Head of caudate nucleus (tissue), 42 donors: ENCODE results near the gene WDR27.

Experiments
- DNase-seq, 42 donors: peaks; one replicate each; pipeline versions ENCODE4 v3.0.0 to v3.0.0-alpha.2; 2020 to 2021; ENCODE audit warnings: mixed read lengths in 7 of 42
- intact Hi-C: fragments of 100-400 bp; cut with DNase I; formaldehyde crosslinking; loops from one replicate; pipeline ENCODE4 v1.15.0; 2022

Gene WDR27

DNA sequence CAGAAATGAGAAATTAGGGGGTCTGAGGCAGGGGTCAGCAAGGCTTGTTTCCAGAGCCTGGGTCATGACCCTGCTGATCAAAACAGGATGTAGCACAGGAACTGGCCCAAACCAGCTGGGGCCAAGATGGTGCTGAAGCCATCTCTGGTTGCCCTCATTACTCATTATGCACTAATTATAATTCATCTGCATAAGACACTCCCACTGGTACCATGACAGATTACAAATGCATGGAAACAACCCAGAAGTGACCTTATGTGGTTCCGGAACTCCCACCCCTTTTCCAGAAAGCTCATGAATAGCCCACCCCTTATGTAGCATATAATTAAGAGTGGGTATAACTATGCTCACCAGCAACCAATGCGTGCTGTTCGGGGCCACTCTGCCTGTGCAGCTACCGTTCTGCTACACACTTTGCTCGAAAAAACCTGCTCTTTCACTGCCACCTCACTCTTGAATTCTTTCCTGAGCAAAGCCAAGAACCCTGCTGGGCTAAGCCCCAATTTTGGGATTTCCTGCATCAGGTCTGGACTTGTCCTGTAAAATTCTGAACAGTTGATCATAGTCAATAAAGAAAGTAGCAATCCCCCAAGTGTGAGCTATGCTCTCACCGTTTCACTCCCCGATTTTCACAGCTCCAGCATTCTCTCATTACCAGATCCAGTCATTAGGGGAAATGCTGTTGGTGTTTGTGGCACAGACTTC, 122.3 kb downstream of the WDR27 start:
- intact Hi-C loops: no loop called here
- DNase-seq: no peak

DNA sequence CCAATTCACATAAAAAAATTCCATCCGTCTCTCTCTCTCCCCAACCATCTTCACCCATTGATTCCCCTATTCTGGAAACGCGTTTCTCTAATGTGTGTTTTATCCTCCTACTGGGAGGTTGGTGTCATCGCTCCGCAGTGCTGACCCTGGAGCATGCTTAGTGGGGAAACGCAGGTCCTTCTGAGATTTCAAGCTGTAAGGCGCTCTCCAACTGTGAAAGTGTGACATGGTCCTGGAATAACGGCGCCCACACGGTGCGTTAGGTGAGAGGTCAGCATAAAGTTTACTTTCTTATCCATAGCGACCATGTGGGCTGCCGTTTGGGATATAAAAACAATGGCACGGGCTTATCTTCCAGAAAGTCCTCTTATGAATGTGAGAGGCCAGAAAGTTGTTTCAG, 123.9 kb downstream of the WDR27 start:
- DNase-seq: no peak
- intact Hi-C loops: no loop called here

DNA sequence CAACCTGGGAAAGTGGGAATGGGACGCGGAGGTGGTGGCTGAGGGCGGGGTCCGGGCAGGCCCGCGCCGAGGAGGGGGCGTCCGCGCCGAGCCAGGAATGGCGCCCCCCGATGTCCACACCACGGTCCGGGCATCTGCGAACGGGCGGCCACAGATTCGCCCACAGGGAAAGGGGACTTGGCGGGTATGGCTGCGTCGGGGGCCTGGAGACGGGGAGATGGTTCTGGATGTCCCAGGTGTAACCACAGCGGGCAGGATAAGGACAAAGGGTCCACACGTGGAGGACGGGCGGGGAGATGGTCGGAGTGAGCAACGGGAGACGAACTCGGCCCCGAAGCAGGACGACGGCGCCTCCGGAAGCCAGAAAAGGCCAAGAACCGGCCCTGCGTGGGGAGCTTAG, 124.6 kb downstream of the WDR27 start:
- DNase-seq: no peak
- intact Hi-C loops: no loop called here

DNA sequence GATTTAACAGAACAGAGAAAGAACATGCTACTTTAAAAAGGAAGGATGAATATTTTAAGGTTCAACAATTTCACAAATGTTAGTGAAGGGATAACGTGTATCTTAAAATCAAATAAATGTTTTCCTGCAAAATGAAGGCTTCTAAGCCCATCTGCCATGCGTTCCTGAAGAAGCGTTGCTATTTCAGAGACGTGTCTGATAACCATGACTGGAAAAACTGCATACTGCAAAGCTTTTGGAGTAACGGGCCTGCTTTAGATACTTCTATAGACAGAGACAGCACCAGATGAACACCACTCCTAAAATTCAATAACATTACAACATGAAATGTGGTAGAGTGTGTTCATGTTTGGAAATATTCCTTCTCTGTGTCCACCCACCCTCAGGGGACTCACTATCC, 126.0 kb downstream of the WDR27 start:
- no peak for DNase-seq
- intact Hi-C loops: no loop called here

DNA sequence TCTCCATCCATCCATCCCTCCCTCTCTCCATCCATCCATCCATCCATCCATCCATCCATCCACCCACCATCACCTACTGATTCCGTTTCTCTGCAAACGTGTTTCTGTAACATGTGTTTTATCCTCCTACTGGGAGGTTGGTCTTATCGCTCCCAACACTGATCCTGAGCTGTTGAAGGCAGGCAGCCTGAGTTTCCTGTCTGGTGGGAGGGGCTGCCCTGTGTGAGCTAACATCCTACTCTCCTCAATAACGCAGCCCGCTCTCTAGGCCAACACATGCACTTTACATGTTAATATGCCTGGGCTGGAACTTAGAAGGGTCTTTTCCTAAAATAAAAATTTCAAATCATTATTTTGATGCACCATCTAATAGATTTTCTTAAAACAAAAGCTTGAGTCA, 126.5 kb downstream of the WDR27 start:
- intact Hi-C loops: no loop called here
- no peak for DNase-seq

DNA sequence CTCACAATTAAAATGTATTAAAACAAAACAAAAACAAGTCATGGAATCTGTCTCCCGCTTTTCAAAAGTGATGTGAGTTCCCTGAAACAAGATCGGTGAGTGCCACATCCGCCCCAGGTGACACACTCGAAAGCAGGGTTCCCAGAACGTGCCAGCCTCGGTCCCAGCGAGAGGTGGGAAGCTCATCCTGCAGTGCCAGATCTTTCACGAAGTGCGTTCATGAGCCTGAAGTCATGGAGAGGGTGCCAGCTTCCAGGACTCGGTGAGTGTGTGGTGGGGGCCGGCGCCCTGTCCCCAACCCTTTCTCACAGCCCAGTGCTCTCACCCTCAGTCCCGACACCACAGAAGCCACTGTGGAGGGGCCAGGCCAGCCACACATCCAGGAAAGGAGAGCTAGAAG, 127.4 kb downstream of the WDR27 start:
- intact Hi-C loops: no loop called here
- DNase-seq: no peak

DNA sequence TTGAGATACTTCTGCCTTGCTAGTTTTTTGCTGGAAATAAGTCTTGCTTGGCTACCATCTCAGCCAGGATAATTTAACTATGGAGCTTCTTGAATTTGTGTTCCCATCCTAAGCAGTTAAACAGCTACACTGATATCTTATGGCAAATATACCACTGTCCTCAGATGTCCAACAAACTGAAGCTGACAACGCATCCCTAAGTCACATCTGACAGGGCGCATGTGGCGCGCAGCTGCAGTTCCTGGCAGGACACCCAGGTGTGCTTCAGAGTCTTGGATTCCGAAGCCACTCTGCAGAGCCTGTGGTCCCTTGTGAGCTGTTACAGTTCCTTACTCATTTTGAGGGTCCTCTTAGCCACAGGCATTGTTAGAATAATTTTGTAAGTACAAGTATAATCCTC, 127.9 kb downstream of the WDR27 start:
- no peak for DNase-seq
- intact Hi-C loops: no loop called here

DNA sequence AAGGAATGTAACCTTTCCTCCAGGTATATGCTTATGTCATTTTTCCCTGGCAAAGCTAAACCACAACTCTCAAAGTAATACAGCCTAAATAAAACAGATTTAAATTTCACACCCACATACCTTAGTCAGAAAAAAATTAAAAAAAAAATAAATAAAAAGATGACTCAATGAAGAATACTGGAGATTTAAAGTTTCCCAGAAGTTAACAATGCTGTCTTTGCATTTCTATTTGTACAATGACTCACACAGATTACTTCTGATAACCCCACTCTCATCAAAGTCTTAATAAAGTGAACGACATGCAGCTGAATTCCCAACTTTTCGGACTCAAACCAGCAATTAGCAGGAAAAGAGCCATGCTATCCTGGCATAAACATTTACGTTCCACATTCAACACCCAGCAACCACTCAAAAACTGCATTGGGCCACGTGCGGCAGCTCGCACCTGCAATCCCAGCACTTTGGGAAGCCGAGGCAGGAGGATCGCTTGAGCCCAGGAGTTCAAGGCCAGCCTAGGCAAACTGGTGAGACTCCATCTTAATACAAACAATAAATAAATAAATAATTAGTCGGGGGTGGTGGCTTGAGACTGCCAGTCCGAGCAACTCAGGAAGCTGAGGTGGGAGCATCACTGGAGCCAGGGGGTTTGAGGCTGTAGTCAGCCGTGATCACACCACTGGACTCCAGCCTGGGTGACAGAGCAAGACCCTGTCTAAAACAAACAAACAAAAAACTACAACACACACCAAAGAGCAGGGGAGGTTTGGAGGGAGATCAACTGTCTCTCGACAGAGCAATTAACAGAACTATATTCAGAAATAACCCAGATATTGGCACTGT, 130.5 kb downstream of the WDR27 start:
- intact Hi-C loops: no loop called here
- DNase-seq: no peak

DNA sequence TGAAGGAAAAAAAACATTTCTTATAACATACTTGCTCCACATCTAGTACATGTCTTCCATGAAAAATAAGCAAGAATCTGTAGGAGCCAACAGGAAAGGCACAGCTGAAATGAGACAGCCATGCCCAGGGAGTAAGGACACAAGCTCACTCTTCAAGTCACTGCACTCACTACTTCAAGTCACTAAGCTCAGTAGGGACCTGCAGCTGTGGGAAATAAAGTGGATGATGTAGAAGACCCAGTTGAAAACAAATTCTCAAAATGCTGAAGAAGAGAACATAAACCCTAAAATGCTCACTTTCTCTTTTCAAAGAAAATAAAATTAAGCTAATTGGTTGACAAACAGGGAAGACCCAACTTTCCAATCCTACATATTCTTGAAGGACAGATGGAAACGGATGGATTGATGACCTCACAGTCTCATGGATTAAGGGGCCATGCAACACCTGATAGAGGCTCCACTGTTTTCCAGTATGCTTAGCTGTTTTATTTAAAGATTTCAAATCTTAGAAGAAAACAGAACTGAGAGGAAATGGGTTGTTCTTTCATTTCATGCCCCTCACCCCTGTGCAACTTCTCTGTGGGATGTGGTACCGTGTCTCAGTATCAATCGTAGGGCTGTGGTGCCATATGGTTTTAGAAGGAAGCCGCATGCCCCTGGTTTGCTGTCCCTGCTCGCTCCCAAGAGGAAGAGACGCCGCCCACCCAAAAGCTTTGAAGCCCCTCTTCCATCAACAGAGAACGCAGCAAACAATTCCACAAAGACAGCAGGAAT, 133.3 kb downstream of the WDR27 start:
- intact Hi-C loops: no loop called here
- DNase-seq: no peak

DNA sequence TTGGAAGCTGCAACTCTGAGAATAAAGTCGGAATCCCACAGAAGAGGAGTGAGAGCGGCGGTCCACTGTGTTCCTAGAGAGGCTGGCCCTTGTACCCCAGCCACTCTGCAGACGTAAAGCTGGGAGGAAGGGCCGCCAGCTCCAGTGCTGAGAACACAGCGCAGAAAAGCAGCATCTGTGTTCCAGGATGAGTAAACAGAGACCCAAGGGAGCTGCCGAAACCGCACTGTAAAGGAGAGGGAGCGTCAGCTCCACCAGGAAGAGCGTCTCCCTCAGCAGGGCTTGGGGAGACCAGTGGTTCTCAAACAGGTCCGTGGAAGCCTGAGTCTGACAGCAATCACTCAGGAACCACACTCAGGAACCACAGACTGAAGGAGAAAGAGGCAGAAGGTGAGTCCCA, 134.0 kb downstream of the WDR27 start:
- intact Hi-C loops: no loop called here
- DNase-seq: no peak

DNA sequence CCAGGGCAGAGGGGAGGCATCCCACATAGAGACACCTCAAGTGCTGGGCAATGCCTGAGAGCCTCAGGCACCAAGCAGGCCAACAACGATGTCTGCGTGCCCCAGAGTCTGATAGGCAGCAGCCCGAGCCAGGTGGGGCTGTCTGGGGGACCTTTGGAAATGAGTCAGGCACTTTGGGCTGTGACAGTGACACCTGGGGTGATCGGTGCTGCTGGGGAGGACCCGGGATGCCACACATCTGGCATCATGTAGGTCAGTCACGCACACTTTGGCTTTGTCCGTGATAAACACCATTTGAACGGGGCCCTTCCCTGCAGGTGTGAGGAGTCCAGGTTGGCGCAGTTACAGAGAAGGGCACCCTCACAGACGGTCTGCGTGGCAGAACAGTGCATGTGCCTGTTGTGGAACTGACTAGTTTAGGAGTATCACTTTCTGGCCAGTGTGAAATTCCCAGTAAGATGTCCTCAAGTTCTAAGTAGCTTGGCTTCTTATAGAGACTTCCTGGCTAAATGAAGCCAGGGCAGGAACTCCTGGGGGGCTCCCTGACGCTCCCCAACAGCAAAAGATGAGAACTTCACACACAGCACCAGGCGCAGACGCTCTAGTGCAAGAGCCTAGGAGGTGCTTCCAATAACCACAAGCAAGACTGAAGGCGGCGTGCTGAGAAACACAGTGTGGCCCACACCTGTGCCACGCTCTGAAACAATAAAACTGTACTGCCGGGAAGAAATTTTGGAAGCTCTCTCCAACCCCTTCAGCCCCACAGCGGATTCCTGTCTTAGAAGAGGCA, 134.7 kb downstream of the WDR27 start:
- DNase-seq: peak in 1 of 42 donors; percentile 9
- intact Hi-C loops: no loop called here

DNA sequence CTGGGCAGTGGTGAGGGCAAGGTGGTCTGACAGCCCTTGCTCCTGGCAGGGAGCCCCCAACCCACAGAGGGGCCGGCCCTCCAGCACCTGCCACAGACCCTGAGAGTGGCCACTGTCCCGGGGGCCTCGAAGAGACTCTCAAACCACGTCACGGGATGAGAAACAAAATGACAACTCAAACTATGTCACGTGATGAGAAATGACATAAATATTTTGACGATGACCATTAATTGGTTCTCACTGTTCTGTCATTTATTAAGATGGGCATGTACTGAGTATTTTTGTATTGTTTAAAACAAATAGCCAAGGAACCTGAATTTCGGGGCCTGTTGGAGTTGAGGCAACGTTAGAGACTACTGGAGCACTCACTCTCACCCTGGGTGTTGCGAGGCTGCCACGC, 135.5 kb downstream of the WDR27 start:
- intact Hi-C loops: no loop called here

DNA sequence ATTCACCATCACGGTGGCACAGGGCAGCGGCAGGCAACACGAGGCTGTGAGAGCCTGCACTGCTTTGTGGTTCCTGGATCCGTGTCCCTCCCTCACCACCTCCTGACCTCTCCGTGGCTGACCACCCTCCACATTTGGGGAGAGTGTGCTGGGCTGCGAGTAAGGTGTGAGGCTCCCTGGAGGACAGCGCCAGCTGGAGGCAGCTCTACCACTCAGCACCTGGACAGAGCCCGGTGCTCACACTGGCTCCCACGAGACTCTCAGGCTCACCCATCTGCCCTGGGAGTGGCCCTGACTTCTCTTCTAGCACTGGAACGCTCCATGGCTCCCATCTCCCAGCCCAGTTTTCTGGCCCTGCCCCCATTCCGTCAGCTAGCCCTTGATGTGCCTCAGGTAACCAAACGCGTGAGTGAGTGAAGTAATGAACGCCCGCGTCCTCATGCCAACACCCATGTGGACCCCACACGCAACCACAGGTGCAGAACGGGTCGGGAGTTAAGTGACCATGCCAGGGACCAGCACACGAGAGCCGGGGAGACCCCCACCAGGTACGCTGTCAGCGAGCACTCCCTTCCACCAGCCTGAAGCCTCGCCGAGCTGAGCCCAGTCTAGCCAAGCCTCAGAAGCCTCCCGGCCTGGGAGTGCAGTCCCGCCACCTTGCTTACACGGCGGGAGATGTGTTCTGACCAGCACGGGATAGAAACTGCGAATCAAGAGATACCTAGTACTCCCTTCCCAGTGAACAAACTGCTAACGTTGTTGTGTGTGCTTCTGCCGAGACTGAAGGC, 137.2 kb downstream of the WDR27 start:
- intact Hi-C loops: no loop called here
- no peak for DNase-seq

More for the DNA sequence above, 135.5 kb downstream of the WDR27 start:
- no peak for DNase-seq

DNA sequence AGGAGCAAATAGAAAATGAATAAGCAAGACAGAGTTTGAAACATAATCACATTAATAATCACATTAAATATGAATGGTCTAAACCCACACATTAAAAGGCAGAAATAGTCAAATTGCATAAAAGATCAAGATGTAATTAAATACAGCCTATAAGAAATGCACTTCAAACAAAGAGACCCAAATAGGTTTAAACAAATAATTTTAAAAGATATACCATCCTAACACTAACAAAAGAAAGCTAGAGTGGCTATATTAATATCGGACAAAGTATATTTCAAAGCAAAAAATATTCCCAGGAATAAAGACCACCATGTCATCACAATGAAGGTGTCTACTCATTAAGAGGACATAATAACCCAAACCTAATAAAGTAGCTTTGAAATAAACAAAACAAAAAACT, 140.2 kb downstream of the WDR27 start:
- intact Hi-C loops: no loop called here
- no peak for DNase-seq

DNA sequence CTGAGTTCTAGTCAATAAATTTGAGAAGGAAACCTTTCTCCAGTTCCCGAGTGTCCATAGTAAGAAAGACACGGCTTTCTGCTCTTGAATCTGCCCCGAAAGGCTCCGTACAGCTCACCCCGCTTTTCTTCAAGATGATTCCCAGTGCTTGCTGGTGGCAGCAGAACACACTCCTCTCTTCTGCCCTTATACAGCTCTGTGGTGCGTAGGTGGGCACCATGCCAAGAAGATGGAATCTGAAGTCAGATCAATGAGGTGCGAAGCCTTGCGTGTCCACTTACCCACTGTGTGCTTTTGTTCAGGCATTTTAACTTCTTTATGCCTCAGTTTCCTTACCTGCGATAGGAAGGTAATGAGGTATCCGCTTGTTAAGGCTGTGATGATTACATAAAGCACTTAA, 142.2 kb downstream of the WDR27 start:
- intact Hi-C loops: no loop called here

DNA sequence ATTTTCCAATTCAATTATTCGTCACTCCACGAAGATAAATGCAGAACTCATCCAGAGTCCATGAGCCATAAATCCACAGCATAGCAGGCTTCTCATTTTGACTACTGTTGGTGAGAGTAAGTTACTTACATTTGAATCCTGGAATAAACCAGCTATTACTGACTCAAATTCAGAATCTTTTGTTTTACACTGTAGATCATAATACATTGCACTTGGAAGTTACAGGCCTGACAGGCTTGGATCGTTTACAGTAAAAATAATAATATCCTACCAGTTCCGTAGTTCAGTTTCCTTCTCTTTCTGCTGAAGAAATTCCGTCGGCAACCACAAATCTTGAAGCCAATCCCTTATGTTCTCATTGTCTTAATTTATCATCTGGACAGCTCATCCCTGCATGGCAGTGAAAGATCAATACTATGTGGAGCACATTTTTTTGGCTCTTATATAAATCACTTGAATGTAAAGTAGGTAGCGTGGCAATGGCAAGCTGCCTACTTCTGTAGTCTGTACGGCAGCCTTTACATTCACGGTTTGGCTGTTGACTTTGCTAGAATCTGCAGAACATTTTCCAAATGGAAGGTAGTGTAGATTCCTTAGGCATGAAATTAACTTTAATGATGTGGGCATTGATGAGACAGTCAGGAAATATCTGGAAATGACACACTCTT, 142.9 kb downstream of the WDR27 start:
- DNase-seq: no peak
- intact Hi-C loops: no loop called here

More for the DNA sequence above, 142.2 kb downstream of the WDR27 start:
- DNase-seq: no peak

DNA sequence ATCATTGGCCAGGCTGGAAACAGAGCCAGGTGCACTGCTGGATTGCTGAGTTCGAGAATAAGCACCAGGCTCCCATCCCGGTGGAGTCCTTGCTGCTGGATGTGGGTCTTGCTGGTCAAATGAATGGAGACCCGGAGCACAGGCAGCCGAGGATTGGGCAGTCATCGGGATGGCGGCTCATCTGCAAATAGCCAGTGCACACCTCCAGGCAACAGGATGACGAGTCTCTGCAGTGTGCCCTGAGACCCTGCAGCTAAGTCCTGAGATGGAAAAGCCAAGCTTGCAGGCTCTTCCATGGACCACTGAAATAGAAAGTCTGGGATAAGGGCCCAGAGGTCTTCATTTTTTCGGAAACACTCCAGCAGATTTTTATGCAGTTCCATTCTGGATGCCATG, 143.5 kb downstream of the WDR27 start:
- intact Hi-C loops: no loop called here
- DNase-seq: peak in 1 of 42 donors; percentile 24

DNA sequence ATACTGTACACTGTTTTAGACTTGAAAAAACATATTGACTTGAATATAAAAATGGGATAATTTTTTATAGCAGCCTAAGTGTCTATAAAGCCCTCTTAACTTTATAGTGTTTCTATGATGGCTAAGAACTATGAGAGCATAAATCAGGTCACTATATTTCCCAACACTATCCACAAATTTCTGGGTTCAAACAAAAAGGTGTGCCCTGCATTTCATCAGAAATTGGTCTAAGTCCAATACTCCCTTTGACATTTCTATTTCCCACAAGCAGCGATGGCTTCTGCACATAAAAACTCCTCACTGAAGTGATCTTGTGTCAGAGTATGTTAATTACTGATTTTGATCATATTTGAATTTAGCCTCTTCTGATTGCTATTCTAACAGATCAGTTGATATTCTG, 143.9 kb downstream of the WDR27 start:
- intact Hi-C loops: no loop called here

More for the DNA sequence above, 143.9 kb downstream of the WDR27 start:
- no peak for DNase-seq
